HepG2 (cell line): Measurements from ENCODE around the gene MAN2A2. TPM values are rescaled to one million over a fixed set of nuclear protein-coding genes. Genes with fewer than 3 reads are reported as not detected.

Experiments used
- ASH2L ChIP-seq: fragments of 300-600, 200-600 bp; sonication (generic); IDR thresholded peaks from 2 replicates; pipeline ENCODE4 v1.7.0; 2017; ENCODE audit warnings: low read depth, mild to moderate bottlenecking, moderate library complexity, mixed read lengths, low read length; ENCODE audit not compliant: insufficient read length
- CBX2 ChIP-seq, 2 experiments: fragments of 200-600 bp in 1 of 2; sonication (generic); formaldehyde crosslinking in 1 of 2; IDR thresholded peaks; 2 replicates each; pipeline versions ENCODE4 v1.7.0 to v1.8.1; 2018 to 2022; ENCODE audit warnings: low read depth in 2 of 2, low read length in 1 of 2, mild to moderate bottlenecking in 1 of 2, missing genetic modification reagents in 1 of 2
- CENPT ChIP-seq: sonication (generic); formaldehyde crosslinking; IDR thresholded peaks from 2 replicates; pipeline ENCODE4 v1.8.0; 2022; ENCODE audit warnings: low read depth, mild to moderate bottlenecking, moderate library complexity, missing genetic modification reagents
- CENPX ChIP-seq: sonication (generic); formaldehyde crosslinking; IDR thresholded peaks from 2 replicates; pipeline ENCODE4 v1.9.0; 2021; ENCODE audit warnings: mild to moderate bottlenecking, missing genetic modification reagents, moderate library complexity
- CERS6 ChIP-seq: sonication (generic); formaldehyde crosslinking; IDR thresholded peaks from 2 replicates; pipeline ENCODE4 v1.5.0; 2020; ENCODE audit warnings: missing genetic modification reagents
- DNMT3B ChIP-seq: conservative IDR thresholded peaks from 2 replicates; pipeline ENCODE4 v1.6.1; 2016; ENCODE audit warnings: missing biosample characterization, control low read depth
- DRAP1 ChIP-seq: IDR thresholded peaks from 2 replicates; pipeline ENCODE4 v1.6.1; 2016; ENCODE audit warnings: missing genetic modification reagents, missing compliant biosample characterization
- ELF1 ChIP-seq: sonication (generic); formaldehyde crosslinking; IDR thresholded peaks from 2 replicates; pipeline ENCODE4 v1.4.0; 2020; ENCODE audit warnings: missing genetic modification reagents
- HDAC1 ChIP-seq: sonication (generic); formaldehyde crosslinking; IDR thresholded peaks from 2 replicates; pipeline ENCODE4 v1.5.1; 2020; ENCODE audit warnings: mild to moderate bottlenecking, missing genetic modification reagents
- HNF1B ChIP-seq: sonication (generic); formaldehyde crosslinking; IDR thresholded peaks from 2 replicates; pipeline ENCODE4 v1.5.1; 2020; ENCODE audit warnings: mild to moderate bottlenecking, moderate library complexity, missing genetic modification reagents
- JUNB ChIP-seq: sonication (generic); formaldehyde crosslinking; IDR thresholded peaks from 2 replicates; pipeline ENCODE4 v1.8.0; 2022; ENCODE audit warnings: missing genetic modification reagents, mild to moderate bottlenecking, borderline replicate concordance
- KDM3A ChIP-seq: IDR thresholded peaks from 2 replicates; pipeline ENCODE4 v1.6.1; 2018; ENCODE audit warnings: low read depth, missing compliant biosample characterization
- KLF6 ChIP-seq: IDR thresholded peaks from 2 replicates; pipeline ENCODE4 v1.8.0; 2016; ENCODE audit warnings: missing biosample characterization, missing genetic modification reagents
- MAFK ChIP-seq, 2 experiments: IDR thresholded peaks in 1 of 2; conservative IDR thresholded peaks in 1 of 2; 2 replicates each; pipeline ENCODE4 v1.6.1; 2011; ENCODE audit warnings: improper control_type of control experiment in 2 of 2, low read length in 2 of 2
- RFXANK ChIP-seq: IDR thresholded peaks from 2 replicates; pipeline ENCODE4 v1.6.1; 2016
- TCF7L2 ChIP-seq: IDR thresholded peaks from 2 replicates; pipeline ENCODE4 v1.6.1; 2011; ENCODE audit warnings: mild to moderate bottlenecking, low read depth, low read length, moderate library complexity
- TFDP2 ChIP-seq: sonication (generic); formaldehyde crosslinking; IDR thresholded peaks from 2 replicates; pipeline ENCODE4 v1.4.0; 2020; ENCODE audit warnings: missing genetic modification reagents
- THAP11 ChIP-seq: IDR thresholded peaks from 2 replicates; pipeline ENCODE4 v1.6.1; 2016; ENCODE audit warnings: missing biosample characterization, missing genetic modification reagents
- ZFX ChIP-seq: sonication (generic); formaldehyde crosslinking; IDR thresholded peaks from 2 replicates; pipeline ENCODE4 v1.4.0; 2020; ENCODE audit warnings: mild to moderate bottlenecking, low read depth, missing genetic modification reagents, moderate library complexity
- ZNF124 ChIP-seq: sonication (generic); formaldehyde crosslinking; IDR thresholded peaks from 2 replicates; pipeline ENCODE4 v1.4.0; 2020; ENCODE audit warnings: missing genetic modification reagents
- ZNF460 ChIP-seq: sonication (generic); formaldehyde crosslinking; IDR thresholded peaks from 2 replicates; pipeline ENCODE4 v1.5.1; 2020; ENCODE audit warnings: missing genetic modification reagents, mild to moderate bottlenecking, borderline replicate concordance
- ZNF660 ChIP-seq: sonication (generic); formaldehyde crosslinking; IDR thresholded peaks from 2 replicates; pipeline ENCODE4 v1.5.1; 2020; ENCODE audit warnings: mild to moderate bottlenecking, low read depth, missing genetic modification reagents, borderline replicate concordance
- ZNF878 ChIP-seq: sonication (generic); formaldehyde crosslinking; IDR thresholded peaks from 2 replicates; pipeline ENCODE4 v1.8.1; 2023; ENCODE audit warnings: mild to moderate bottlenecking, missing genetic modification reagents, moderate library complexity
- polyA plus RNA-seq, 8 experiments: library from polyadenylated mRNA; depleted of rRNA in 3 of 8; stranded (reverse) in 7 of 8; unstranded in 1 of 8; fragments of >200 nt; fragmentation: Illumina TruSeq in 4 of 8; extraction: Trizol in 4 of 8; gene quantifications; 2 replicates each; pipeline versions ENCODE4 v1.2.1 to v1.2.3, GENCODE V29; 2011 to 2016; ENCODE audit warnings: low read depth in 4 of 8, missing spikeins in 1 of 8, mixed read lengths in 1 of 8; ENCODE audit not compliant: insufficient read depth in 1 of 8
- total RNA-seq, 5 experiments: library from RNA; depleted of rRNA; stranded (reverse); fragments of >200 nt; fragmentation: Illumina TruSeq; extraction: Trizol; gene quantifications; 2 replicates each; pipeline ENCODE4 v1.2.3, GENCODE V29; 2016; ENCODE audit warnings: low read depth in 1 of 5

The MAN2A2 gene
- total and polyA plus RNA-seq, 2 of the 13 experiments (the other 11 are each of a cell fraction or from before 2014, with no cell fraction given), result 17.5 to 51.5 TPM

GRCh38 chr15:90954712-90955623 is 51.9 kb downstream of the MAN2A2 start, which contains the start of gene RCCD1 (continued):
- TF ChIP-seq KDM3A (CRISPR knock-in tag) (0 out of 2 replicates have a peak, but pooled peaks have one; percentile 76), HNF1B (CRISPR knock-in tag) (peak; percentile 15; the same call in 1 of the 2 replicates), ZNF124 (CRISPR knock-in tag) (peak; percentile 54), HDAC1 (CRISPR knock-in tag) (peak; percentile 87), RFXANK (0 out of 2 replicates have a peak, but pooled peaks have one; percentile 46), ZNF460 (CRISPR knock-in tag) (no peak), ZFX (CRISPR knock-in tag) (peak; percentile 95), KLF6 (CRISPR knock-in tag) (peak; percentile 60), TCF7L2 (no peak), DNMT3B (CRISPR knock-in tag) (0 out of 2 replicates have a peak, but pooled peaks have one; percentile 24), ZNF878 (CRISPR knock-in tag) (peak; percentile 80), CERS6 (CRISPR knock-in tag) (peak; percentile 71; the same call in 1 of the 2 replicates), CBX2 (IDR thresholded peaks at IDR 0.05; ENCODE audit: low read depth, low read length) (no peak), CBX2 (CRISPR knock-in tag; IDR thresholded peaks at IDR 0.05; ENCODE audit: low read depth) (no peak), CENPX (CRISPR knock-in tag) (no peak), DRAP1 (peak; percentile 54; the same call in 1 of the 2 replicates), ZNF660 (CRISPR knock-in tag) (0 out of 2 replicates have a peak, but pooled peaks have one; percentile 21), JUNB (CRISPR knock-in tag) (no peak), TFDP2 (peak; percentile 98), CENPT (no peak), MAFK (conservative IDR thresholded peaks at IDR 0.05 in 1 of 2, IDR thresholded peaks at IDR 0.05 in 1 of 2; ENCODE audit: low read length in 2 of 2) (no peak), ASH2L (peak; percentile 83), ELF1 (CRISPR knock-in tag) (peak; percentile 86), THAP11 (CRISPR knock-in tag) (peak; percentile 45; the same call in 1 of the 2 replicates)
